Measurements from ENCODE around the gene ZBTB20.
"Not testable (repeated sequence)": the region's sequence is repeated elsewhere in the genome, so short reads cannot be mapped to it uniquely, and the experiment has no call there.

The ZBTB20 gene

GRCh38 chr3:114697401-114697800, 449.7 kb downstream of the ZBTB20 start:
- Mint-ChIP-seq H3K27me3 (no peaks in the 10 kb centered on the region), H3K4me1 (peaks cover 15% of the 10 kb centered on the region), H3K4me3 (no peak overlapping the region), H3K9me3 (no peaks in the 10 kb centered on the region), H3K36me3 (peaks cover 4% of the 10 kb centered on the region), H3K27ac (no peak overlapping the region)
- no peak for ATAC-seq (ENCODE audit: low read depth)
- DNase-seq (ENCODE audit: low spot score in 2 of 2): no peak

DNA sequence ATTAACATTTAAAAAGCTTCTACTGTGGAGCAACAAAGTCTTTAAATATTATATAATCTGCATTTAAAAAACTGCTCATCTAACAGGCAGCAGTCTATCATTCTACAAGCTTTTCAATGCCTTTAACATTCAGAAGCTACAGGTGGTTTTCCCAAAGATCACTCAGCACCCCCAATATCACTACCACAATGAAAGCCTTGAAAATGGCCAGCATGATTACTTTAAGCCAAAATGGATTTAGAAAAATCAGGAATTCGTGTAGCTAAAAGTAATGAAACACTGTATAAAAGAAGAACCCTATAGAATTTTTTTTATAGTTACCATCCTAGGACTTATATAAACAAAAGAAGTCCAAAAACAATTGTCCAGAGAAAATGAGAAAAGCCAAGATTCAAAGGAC, 452.8 kb downstream of the ZBTB20 start:
- H3K9me3 Mint-ChIP-seq: no peaks in the 10 kb centered on the region
- H3K27me3 Mint-ChIP-seq: no peaks in the 10 kb centered on the region
- DNase-seq (ENCODE audit: low spot score in 2 of 2) (no peak), ATAC-seq (ENCODE audit: low read depth) (no peak)
- peaks cover 16% of the 10 kb centered on the region for H3K4me1 Mint-ChIP-seq
- no peak overlapping the region for H3K27ac Mint-ChIP-seq
- no peak overlapping the region for H3K4me3 Mint-ChIP-seq
- H3K36me3 Mint-ChIP-seq: peaks cover 14% of the 10 kb centered on the region

DNA sequence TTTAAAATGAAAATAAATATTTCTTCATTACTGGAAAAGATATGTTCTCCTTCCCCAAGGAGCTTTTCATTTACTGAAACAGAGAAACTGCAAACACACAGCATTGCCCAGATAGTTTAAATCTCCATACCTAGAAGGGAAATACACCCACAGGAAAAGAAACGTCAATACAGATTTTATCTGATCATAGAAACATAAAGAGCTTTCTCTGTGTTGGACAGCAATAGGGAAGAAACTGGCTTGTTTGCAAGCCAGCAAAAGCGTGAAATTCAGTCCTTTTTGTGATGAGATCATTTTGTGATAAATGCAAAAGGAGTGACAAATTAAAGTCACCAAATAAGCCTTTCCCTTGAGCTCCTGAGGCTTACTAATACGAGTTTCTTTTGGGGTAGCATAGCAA, 455.2 kb downstream of the ZBTB20 start:
- Mint-ChIP-seq H3K36me3 (peaks cover 17% of the 10 kb centered on the region), H3K9me3 (no peaks in the 10 kb centered on the region), H3K4me1 (peaks cover 8% of the 10 kb centered on the region), H3K27me3 (no peaks in the 10 kb centered on the region), H3K27ac (no peak overlapping the region), H3K4me3 (no peak overlapping the region)
- DNase-seq (ENCODE audit: low spot score in 2 of 2) (no peak), ATAC-seq (ENCODE audit: low read depth) (no peak)

DNA sequence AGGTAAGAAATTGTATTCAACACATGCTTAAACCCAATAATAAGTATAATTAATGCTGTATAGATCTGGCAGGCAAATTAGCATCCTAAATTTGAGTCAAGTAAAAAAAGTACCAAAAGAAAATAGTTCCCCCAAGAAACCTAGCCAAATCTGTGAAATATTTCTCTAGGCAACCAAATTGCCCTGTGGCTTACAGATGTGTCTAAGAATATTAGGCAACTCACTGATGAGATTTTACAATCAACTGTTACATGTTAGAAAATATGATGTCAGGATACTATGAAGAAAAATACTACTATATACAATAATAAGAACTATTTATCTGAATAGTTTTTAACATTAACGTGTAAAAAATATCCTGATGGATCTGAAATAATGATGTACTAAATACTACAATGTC, 456.2 kb downstream of the ZBTB20 start:
- no peaks in the 10 kb centered on the region for H3K9me3 Mint-ChIP-seq
- no peak overlapping the region for H3K4me3 Mint-ChIP-seq
- no peak overlapping the region for H3K27ac Mint-ChIP-seq
- ATAC-seq (ENCODE audit: low read depth): no peak
- no peak for DNase-seq (ENCODE audit: low spot score in 2 of 2)
- peaks cover 18% of the 10 kb centered on the region for H3K36me3 Mint-ChIP-seq
- H3K27me3 Mint-ChIP-seq: no peaks in the 10 kb centered on the region
- peaks cover 7% of the 10 kb centered on the region for H3K4me1 Mint-ChIP-seq

DNA sequence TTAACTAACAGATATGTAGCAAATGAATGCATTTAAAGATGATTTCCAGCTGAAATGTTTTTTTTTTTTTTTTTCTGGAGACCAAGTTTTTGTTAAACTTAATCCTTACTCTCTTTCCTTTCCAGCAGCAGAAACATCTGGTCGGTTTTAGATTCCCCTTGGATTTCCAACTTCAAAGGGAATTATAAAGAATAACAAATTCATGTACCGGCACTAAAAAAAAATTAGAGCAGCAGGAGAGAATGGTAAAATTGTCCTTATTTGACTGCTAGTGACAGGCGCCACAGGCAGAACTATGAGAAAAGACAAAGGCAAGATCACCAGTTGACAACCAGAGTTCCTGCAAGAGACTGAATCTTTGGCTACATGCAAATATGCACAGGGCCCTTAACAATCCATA, 459.9 kb downstream of the ZBTB20 start:
- DNase-seq (ENCODE audit: low spot score in 2 of 2) (no peak), ATAC-seq (ENCODE audit: low read depth) (no peak)
- Mint-ChIP-seq H3K9me3 (no peaks in the 10 kb centered on the region), H3K4me3 (no peak overlapping the region), H3K36me3 (peaks cover 17% of the 10 kb centered on the region), H3K4me1 (peaks cover 7% of the 10 kb centered on the region), H3K27ac (no peak overlapping the region), H3K27me3 (no peaks in the 10 kb centered on the region)

GRCh38 chr3:114686621-114687020, 460.5 kb downstream of the ZBTB20 start:
- ATAC-seq (ENCODE audit: low read depth) (no peak), DNase-seq (ENCODE audit: low spot score in 2 of 2) (no peak)
- Mint-ChIP-seq H3K9me3 (no peaks in the 10 kb centered on the region), H3K27ac (no peak overlapping the region), H3K4me3 (no peak overlapping the region), H3K27me3 (no peaks in the 10 kb centered on the region), H3K36me3 (peaks cover 13% of the 10 kb centered on the region), H3K4me1 (peaks cover 7% of the 10 kb centered on the region)

DNA sequence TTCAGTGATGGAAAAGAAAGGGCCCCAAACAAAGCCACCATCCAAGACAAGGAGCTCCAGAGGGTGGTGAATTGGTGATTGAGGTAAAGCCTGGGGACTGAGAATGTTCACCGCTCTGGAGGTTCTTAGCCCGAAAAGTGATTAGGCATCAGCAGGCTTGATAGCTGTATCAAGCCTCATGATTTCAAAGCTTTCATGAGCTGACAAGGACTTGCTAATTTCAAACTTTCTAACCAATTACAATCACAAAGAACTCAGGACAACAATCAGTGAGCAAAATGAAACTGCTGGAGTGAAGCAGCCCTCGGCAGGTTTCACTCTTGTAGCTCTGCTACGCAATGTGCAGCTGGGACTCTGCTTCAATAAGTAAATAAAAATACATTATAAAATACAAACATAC, 461.9 kb downstream of the ZBTB20 start:
- ATAC-seq (ENCODE audit: low read depth): no peak

GRCh38 chr3:114680299-114680698, 466.8 kb downstream of the ZBTB20 start:
- no peak for ATAC-seq (ENCODE audit: low read depth)

More for the DNA sequence above, 461.9 kb downstream of the ZBTB20 start:
- Mint-ChIP-seq H3K4me1 (peaks cover 7% of the 10 kb centered on the region), H3K9me3 (no peaks in the 10 kb centered on the region), H3K27me3 (no peaks in the 10 kb centered on the region), H3K36me3 (peaks cover 13% of the 10 kb centered on the region), H3K4me3 (no peak overlapping the region), H3K27ac (no peak overlapping the region)
- DNase-seq (ENCODE audit: low spot score in 2 of 2): no peak

DNA sequence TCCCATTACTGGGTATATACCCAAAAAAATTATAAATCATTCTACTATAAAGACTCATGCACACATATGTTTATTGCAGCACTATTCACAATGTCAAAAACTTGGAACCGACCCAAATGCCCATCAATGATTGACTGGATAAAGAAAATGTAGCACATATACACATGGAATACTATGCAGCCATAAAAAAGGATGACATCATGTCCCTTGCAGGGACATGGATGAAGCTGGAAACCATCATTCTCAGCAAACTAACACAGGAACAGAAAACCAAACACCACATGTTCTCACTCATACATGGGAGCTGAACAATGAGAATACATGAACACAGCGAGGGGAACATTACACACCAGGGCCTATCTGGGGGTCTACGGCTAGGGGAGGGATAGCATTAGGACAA, 467.3 kb downstream of the ZBTB20 start:
- not testable (repeated sequence) for H3K4me1 Mint-ChIP-seq; H3K27me3 Mint-ChIP-seq; DNase-seq (ENCODE audit: low spot score in 2 of 2); H3K27ac Mint-ChIP-seq; H3K9me3 Mint-ChIP-seq; ATAC-seq (ENCODE audit: low read depth); H3K4me3 Mint-ChIP-seq
- H3K36me3 Mint-ChIP-seq: peaks cover 12% of the 10 kb centered on the region

More at GRCh38 chr3:114680299-114680698, 466.8 kb downstream of the ZBTB20 start:
- H3K27me3 Mint-ChIP-seq: no peaks in the 10 kb centered on the region
- no peak overlapping the region for H3K27ac Mint-ChIP-seq
- no peak for DNase-seq (ENCODE audit: low spot score in 2 of 2)
- no peaks in the 10 kb centered on the region for H3K4me1 Mint-ChIP-seq
- peaks cover 12% of the 10 kb centered on the region for H3K36me3 Mint-ChIP-seq
- H3K9me3 Mint-ChIP-seq: no peaks in the 10 kb centered on the region
- H3K4me3 Mint-ChIP-seq: no peak overlapping the region

DNA sequence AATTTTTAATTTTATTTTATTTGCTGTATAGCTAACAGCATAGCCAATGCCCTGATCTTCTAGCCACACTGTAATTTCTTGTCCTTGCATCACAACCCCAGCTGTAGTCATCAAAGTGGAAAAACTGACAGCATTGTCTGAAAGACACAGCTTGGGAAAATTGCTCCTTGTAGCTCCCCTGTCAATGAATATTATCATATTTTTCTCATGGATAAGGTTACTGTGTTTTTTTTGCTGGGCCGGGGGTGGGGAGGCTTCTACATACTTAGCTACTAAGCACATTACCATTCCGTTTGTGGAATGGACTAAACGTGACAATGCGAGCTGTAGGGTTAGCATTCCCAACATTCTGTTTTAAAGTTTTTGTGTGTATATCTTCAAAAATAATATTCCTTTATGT, 472.0 kb downstream of the ZBTB20 start:
- H3K27ac Mint-ChIP-seq: no peak overlapping the region
- no peaks in the 10 kb centered on the region for H3K9me3 Mint-ChIP-seq
- no peak overlapping the region for H3K4me3 Mint-ChIP-seq
- no peaks in the 10 kb centered on the region for H3K27me3 Mint-ChIP-seq
- ATAC-seq (ENCODE audit: low read depth) (no peak), DNase-seq (ENCODE audit: low spot score in 2 of 2) (no peak)
- no peaks in the 10 kb centered on the region for H3K4me1 Mint-ChIP-seq
- H3K36me3 Mint-ChIP-seq: peaks cover 8% of the 10 kb centered on the region

DNA sequence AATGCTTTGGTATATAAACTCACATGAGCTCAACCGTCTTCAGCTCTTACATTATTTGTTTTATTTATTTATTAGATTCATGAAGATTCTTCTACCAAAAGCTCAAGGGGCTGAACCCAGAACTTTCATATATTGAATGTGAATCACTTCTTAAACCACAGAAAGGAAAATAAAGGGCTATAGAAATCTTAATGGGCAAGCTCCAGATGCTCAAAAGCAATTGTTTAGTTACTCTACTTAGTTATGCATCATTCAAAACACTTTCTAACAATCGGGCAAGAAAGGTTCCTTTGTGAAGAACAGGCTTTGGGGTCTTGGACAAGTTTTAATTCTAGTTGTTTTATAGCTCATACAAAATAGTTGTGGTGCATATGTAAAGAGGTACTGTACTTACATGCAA, 473.1 kb downstream of the ZBTB20 start:
- no peak overlapping the region for H3K4me3 Mint-ChIP-seq
- ATAC-seq (ENCODE audit: low read depth) (no peak), DNase-seq (ENCODE audit: low spot score in 2 of 2) (no peak)
- no peaks in the 10 kb centered on the region for H3K4me1 Mint-ChIP-seq
- peaks cover 2% of the 10 kb centered on the region for H3K36me3 Mint-ChIP-seq
- H3K27ac Mint-ChIP-seq: no peak overlapping the region
- no peaks in the 10 kb centered on the region for H3K9me3 Mint-ChIP-seq
- no peaks in the 10 kb centered on the region for H3K27me3 Mint-ChIP-seq

GRCh38 chr3:114673481-114673880, 473.6 kb downstream of the ZBTB20 start:
- H3K27me3 Mint-ChIP-seq: no peaks in the 10 kb centered on the region
- no peaks in the 10 kb centered on the region for H3K9me3 Mint-ChIP-seq
- peaks cover 2% of the 10 kb centered on the region for H3K36me3 Mint-ChIP-seq
- no peak for ATAC-seq (ENCODE audit: low read depth)
- H3K27ac Mint-ChIP-seq: no peak overlapping the region
- DNase-seq (ENCODE audit: low spot score in 2 of 2): no peak
- H3K4me3 Mint-ChIP-seq: no peak overlapping the region
- no peaks in the 10 kb centered on the region for H3K4me1 Mint-ChIP-seq

- no peaks in the 10 kb centered on the region for H3K4me1 Mint-ChIP-seq
- H3K9me3 Mint-ChIP-seq: no peaks in the 10 kb centered on the region
- no peak overlapping the region for H3K4me3 Mint-ChIP-seq
- ATAC-seq (ENCODE audit: low read depth) (no peak), DNase-seq (ENCODE audit: low spot score in 2 of 2) (no peak)
- H3K27me3 Mint-ChIP-seq: no peaks in the 10 kb centered on the region
- H3K27ac Mint-ChIP-seq: no peak overlapping the region
- peaks cover 2% of the 10 kb centered on the region for H3K36me3 Mint-ChIP-seq
Observed at GRCh38 chr3:114672692-114673447, 474.2 kb downstream of the ZBTB20 start.

- no peaks in the 10 kb centered on the region for H3K4me1 Mint-ChIP-seq
- no peaks in the 10 kb centered on the region for H3K27me3 Mint-ChIP-seq
- no peak overlapping the region for H3K27ac Mint-ChIP-seq
- ATAC-seq (ENCODE audit: low read depth) (no peak), DNase-seq (ENCODE audit: low spot score in 2 of 2) (no peak)
- H3K36me3 Mint-ChIP-seq: no peaks in the 10 kb centered on the region
- H3K9me3 Mint-ChIP-seq: no peaks in the 10 kb centered on the region
- H3K4me3 Mint-ChIP-seq: no peak overlapping the region
Observed at GRCh38 chr3:114671741-114672510, 475.2 kb downstream of the ZBTB20 start.
